T-helper 2 cell treated with Interferon-gamma antibody and Interleukin-4, amounts not matched to agents 5 μg/mL and 100 μg/mL, for 36 hours (primary cell): ENCODE data around the gene RSL1D1.
A peak's percentile ranks its signal among the peaks of the same experiment; 100 is the strongest.
"Not testable (repeated sequence)": the region's sequence is repeated elsewhere in the genome, so short reads cannot be mapped to it uniquely, and the experiment has no call there.

ENCODE experiments used
- DNase-seq: peaks from one replicate; pipeline ENCODE4 v3.0.0; 2021; ENCODE audit warnings: low spot score
- H3K27ac Mint-ChIP-seq: one replicate; pipeline ENCODE4 v1.8.0; 2021; ENCODE audit warnings: mild to moderate bottlenecking, mixed read lengths
- H3K27me3 Mint-ChIP-seq: one replicate; pipeline ENCODE4 v1.8.0; 2021; ENCODE audit warnings: low read depth, mixed read lengths
- H3K36me3 Mint-ChIP-seq: one replicate; pipeline ENCODE4 v1.8.0; 2021; ENCODE audit warnings: low read depth, mixed read lengths
- H3K4me1 Mint-ChIP-seq: one replicate; pipeline ENCODE4 v1.8.0; 2021; ENCODE audit warnings: low read depth, mixed read lengths
- H3K4me3 Mint-ChIP-seq: one replicate; pipeline ENCODE4 v1.8.0; 2022; ENCODE audit warnings: mild to moderate bottlenecking, moderate library complexity, mixed read lengths
- H3K9me3 Mint-ChIP-seq: one replicate; pipeline ENCODE4 v1.8.0; 2021; ENCODE audit warnings: mixed read lengths

The RSL1D1 gene

DNA sequence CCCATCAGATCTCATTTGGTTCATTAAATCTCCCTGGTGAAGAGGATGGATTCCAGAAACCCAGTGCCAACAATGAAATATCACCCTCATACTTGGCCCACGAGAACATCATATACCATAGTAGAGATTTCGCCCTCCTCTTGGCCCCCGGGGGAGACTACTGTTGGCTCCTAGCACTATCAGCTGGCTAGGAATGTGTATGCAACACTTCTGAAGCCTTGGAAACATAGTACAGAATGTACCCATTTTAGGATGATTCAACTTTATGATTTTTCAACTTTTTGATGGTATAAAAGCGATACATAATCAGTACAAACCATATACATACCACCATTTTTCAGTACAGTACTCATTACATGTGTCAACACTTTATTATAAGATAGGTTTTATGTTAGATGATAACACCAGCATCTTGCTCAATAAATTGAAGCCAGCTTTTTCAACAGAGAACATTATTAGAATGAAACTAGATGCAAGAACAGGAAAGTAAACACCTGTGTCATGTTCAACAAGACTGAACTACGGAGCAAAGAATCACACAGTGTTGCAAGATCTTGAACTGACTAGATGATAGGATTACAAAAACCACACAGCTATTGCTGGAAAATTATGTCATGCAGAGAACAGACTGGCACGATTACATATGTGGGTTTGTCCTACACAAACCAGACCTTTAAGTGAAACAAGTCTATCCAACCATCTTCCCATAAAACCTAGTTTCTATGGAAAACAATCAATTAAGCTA is 17.2 kb downstream of the RSL1D1 start:
- H3K27ac Mint-ChIP-seq: no peak overlapping the region
- H3K4me3 Mint-ChIP-seq: no peak overlapping the region
- no peaks in the 10 kb centered on the region for H3K9me3 Mint-ChIP-seq
- DNase-seq: no peak
- H3K36me3 Mint-ChIP-seq: peaks cover 17% of the 10 kb centered on the region
- no peaks in the 10 kb centered on the region for H3K27me3 Mint-ChIP-seq
- H3K4me1 Mint-ChIP-seq: no peaks in the 10 kb centered on the region

GRCh38 chr16:11828696-11829095 is 22.6 kb downstream of the RSL1D1 start:
- no peaks in the 10 kb centered on the region for H3K27me3 Mint-ChIP-seq
- H3K27ac Mint-ChIP-seq: no peak overlapping the region
- no peak overlapping the region for H3K4me3 Mint-ChIP-seq
- H3K36me3 Mint-ChIP-seq: no peaks in the 10 kb centered on the region
- no peaks in the 10 kb centered on the region for H3K9me3 Mint-ChIP-seq
- no peaks in the 10 kb centered on the region for H3K4me1 Mint-ChIP-seq
- no peak for DNase-seq

DNA sequence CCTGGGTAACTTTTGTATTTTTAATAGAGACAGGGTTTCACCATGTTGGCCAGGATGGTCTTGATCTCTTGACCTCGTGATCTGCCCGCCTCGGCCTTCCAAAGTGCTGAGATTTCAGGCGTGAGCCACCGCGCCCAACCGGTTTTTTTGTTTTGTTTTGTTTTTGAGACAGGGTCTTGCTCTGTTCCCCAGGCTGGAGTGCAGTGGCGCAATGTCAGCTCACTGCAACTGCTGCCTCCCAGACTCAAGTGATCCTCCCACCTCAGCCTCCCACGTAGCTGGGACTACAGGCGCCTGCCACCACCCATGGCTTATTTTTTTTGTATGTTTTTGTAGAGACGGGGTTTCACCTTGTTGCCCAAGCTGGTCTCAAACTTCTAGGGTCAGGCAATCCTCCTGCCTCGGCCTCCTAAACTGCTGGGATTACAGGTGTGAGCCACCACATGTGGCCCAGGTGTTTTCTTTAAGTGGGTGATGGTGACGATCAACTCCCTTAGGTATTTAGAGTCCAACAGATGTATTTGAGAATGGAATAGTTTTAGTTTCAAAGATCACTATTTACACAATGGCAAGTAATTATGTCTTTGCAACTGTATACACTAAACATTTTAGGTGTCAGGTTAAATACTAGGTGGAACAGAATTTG is 25.7 kb downstream of the RSL1D1 start:
- H3K9me3 Mint-ChIP-seq, H3K27ac Mint-ChIP-seq, H3K4me3 Mint-ChIP-seq: not testable (repeated sequence)

GRCh38 chr16:11824362-11824761 is 27.0 kb downstream of the RSL1D1 start:
- Mint-ChIP-seq H3K27me3 (no peaks in the 10 kb centered on the region), H3K4me3 (no peak overlapping the region), H3K9me3 (no peaks in the 10 kb centered on the region), H3K36me3 (no peaks in the 10 kb centered on the region), H3K27ac (no peak overlapping the region), H3K4me1 (no peaks in the 10 kb centered on the region)
- no peak for DNase-seq

More for the DNA sequence above, 25.7 kb downstream of the RSL1D1 start:
- not testable (repeated sequence) for H3K27me3 Mint-ChIP-seq, H3K36me3 Mint-ChIP-seq, H3K4me1 Mint-ChIP-seq, DNase-seq

- DNase-seq, H3K36me3 Mint-ChIP-seq, H3K27me3 Mint-ChIP-seq, H3K4me3 Mint-ChIP-seq, H3K27ac Mint-ChIP-seq, H3K9me3 Mint-ChIP-seq, H3K4me1 Mint-ChIP-seq: not testable (repeated sequence)
These were observed 27.7 kb downstream of the RSL1D1 start for GRCh38 chr16:11823645-11824044.

DNA sequence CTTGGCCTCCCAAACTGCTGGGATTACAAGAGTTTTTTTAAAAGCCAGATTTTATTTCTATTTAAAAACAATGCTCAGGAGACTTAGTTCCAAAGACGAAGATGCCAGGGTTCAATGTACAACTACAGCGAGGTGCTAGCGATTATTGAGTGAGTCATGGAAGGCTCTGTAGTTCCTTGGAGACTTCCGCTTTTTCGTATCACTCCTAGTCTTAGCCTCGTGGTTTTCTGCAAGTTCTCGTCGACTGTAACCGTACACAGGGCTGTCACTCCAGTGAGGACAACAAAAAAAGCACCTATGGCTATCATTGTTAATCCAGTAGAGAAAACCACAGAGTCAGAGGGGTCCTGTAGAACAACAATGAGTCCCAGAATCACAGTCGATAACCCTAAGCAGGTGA is 31.5 kb downstream of the RSL1D1 start:
- Mint-ChIP-seq H3K9me3 (no peaks in the 10 kb centered on the region), H3K36me3 (no peaks in the 10 kb centered on the region), H3K27ac (no peak overlapping the region), H3K27me3 (no peaks in the 10 kb centered on the region), H3K4me1 (no peaks in the 10 kb centered on the region), H3K4me3 (no peak overlapping the region)
- DNase-seq: no peak

DNA sequence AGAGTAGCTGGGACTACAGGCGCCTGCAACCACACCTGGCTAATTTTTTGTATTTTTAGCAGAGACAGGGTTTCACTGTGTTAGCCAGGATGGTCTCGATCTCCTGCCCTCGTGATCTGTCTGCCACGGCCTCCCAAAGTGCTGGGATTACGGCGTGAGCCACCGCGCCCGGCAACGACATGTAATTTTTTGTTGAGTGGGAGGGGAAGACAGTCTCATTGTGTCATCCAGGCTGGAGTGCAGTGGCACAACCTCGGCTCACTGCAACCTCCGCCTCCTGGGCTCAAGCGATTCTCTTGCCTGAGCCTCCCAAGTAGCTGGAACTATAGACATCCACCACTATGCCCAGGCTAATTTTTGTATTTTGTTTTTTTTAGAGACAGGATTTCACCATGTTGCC is 32.4 kb downstream of the RSL1D1 start:
- H3K36me3 Mint-ChIP-seq, H3K4me1 Mint-ChIP-seq, H3K27ac Mint-ChIP-seq, H3K27me3 Mint-ChIP-seq, DNase-seq, H3K9me3 Mint-ChIP-seq, H3K4me3 Mint-ChIP-seq: not testable (repeated sequence)

DNA sequence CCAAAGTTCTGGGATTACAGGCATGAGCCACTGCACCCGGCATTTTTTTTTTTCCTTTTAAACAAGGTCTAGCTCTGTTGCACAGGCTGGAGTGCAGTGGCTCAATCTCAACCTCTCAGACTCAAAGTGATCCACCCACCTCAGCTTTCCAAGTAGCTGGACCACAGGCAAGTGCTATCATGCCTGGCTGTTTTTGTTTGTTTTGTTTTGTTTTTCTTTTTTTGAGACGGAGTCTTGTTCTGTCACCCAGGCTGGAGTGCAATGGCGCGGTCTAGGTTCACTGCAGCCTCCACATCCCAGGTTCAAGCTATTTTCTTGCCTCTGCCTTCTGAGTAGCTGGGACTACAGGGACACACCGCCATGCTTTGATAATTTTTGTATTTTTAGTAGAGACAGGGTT is 35.2 kb downstream of the RSL1D1 start:
- DNase-seq: no peak
- H3K9me3 Mint-ChIP-seq: no peaks in the 10 kb centered on the region
- no peaks in the 10 kb centered on the region for H3K36me3 Mint-ChIP-seq
- no peak overlapping the region for H3K27ac Mint-ChIP-seq
- no peaks in the 10 kb centered on the region for H3K27me3 Mint-ChIP-seq
- peaks cover 3% of the 10 kb centered on the region for H3K4me1 Mint-ChIP-seq
- no peak overlapping the region for H3K4me3 Mint-ChIP-seq

GRCh38 chr16:11814800-11815199 is 36.5 kb downstream of the RSL1D1 start:
- not testable (repeated sequence) for H3K27me3 Mint-ChIP-seq, H3K36me3 Mint-ChIP-seq, DNase-seq, H3K27ac Mint-ChIP-seq, H3K4me3 Mint-ChIP-seq, H3K4me1 Mint-ChIP-seq, H3K9me3 Mint-ChIP-seq

GRCh38 chr16:11806721-11807120 is 44.6 kb downstream of the RSL1D1 start:
- Mint-ChIP-seq H3K27me3 (no peaks in the 10 kb centered on the region), H3K4me1 (peaks cover 9% of the 10 kb centered on the region), H3K9me3 (no peaks in the 10 kb centered on the region), H3K27ac (no peak overlapping the region), H3K4me3 (no peak overlapping the region), H3K36me3 (no peaks in the 10 kb centered on the region)
- no peak for DNase-seq

DNA sequence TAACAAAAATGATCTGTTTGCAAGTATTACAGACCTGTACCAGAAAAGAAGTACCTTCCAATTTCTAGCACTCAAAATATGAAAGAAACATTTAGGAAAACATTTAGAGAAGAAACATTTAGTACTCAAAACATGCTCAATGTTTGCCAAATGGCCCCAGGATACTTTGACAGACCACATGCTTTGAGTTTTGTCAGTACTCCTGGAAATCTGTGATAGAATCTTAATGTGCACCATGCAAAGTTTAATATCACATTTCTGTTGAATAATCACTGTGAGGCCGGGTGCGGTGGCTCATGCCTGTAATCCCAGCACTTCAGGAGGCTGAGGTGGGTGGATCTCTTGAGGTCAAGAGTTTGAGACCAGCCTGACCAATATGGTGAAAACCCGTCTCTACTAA is 45.8 kb downstream of the RSL1D1 start:
- no peaks in the 10 kb centered on the region for H3K36me3 Mint-ChIP-seq
- H3K4me1 Mint-ChIP-seq: peaks cover 17% of the 10 kb centered on the region
- DNase-seq: no peak
- no peak overlapping the region for H3K27ac Mint-ChIP-seq
- no peak overlapping the region for H3K4me3 Mint-ChIP-seq
- no peaks in the 10 kb centered on the region for H3K9me3 Mint-ChIP-seq
- no peaks in the 10 kb centered on the region for H3K27me3 Mint-ChIP-seq

DNA sequence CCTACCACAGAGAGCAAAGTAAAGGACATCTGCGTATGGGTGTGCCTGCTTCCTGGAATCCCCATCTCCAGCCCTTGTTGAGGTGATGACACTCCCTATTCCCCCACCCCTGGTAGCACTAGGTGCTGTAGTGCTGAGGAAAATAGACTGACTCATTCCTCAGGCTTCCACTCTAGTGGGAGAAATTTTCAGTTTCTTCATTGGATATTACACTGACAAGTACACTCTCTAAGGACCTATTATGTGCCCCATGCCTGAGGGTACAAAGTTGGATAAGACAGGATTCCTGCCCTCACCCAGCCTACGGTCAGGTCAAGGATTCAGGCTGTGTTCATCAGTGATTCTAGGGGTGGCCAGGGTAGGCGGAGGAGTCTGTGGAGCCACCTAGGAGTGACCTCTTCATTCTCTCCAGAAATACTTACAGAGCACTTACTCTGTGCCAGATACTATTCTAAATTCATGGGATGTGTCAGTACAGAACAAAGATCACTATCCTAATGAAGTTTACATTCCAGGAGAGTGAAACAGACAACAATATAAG is 49.8 kb downstream of the RSL1D1 start:
- H3K27me3 Mint-ChIP-seq: no peaks in the 10 kb centered on the region
- H3K4me3 Mint-ChIP-seq: no peak overlapping the region
- peaks cover 2% of the 10 kb centered on the region for H3K36me3 Mint-ChIP-seq
- DNase-seq: no peak
- H3K27ac Mint-ChIP-seq: no peak overlapping the region
- peaks cover 38% of the 10 kb centered on the region for H3K4me1 Mint-ChIP-seq
- no peaks in the 10 kb centered on the region for H3K9me3 Mint-ChIP-seq

GRCh38 chr16:11800382-11800718 is 51.0 kb downstream of the RSL1D1 start:
- Mint-ChIP-seq H3K27me3 (no peaks in the 10 kb centered on the region), H3K36me3 (peaks cover 7% of the 10 kb centered on the region), H3K9me3 (no peaks in the 10 kb centered on the region), H3K27ac (peak overlapping the region; percentile 56), H3K4me1 (peaks cover 46% of the 10 kb centered on the region), H3K4me3 (peak overlapping the region; percentile 86)
- DNase-seq: no peak

DNA sequence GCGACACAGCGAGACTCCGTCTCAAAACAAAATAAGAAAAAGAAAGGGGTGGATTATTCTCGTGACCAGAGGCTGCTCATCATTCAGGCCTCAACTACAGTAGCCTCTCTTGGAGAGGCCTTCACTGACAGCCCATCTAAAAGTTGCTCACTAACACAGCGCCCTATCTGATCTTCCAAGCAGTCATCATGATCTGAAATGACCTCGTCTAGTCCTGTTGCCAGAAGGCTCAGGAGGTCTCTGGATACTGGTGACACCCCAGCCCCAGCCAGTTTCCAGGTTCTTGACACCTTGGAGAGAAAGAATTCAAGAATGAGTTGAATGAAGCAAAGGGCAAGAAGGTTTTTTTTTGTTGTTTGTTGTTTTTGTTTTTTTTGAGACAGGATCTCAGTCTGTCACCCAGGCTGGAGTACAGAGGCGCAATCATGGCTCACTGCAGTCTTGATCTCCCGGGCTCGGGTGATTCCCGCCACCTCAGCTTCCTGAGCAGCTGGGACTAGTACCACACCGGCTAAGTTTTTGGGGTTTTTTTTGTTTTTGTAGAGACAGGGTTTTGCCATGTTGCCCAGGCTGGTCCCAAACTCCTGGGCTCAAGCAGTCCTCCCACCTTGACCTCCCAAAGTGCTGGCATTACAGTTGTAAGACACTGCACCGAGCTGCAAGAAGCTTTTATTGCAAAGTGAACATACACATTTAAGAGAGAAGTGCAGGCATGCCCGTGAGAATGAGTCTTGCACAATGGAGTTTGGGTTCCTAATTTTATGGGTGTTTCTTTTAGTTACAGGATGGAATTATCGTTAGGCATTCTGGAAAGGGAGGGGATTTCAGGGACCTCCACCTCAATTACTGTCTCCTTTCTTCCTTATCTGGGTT is 51.6 kb downstream of the RSL1D1 start:
- H3K4me1 Mint-ChIP-seq: peaks cover 51% of the 10 kb centered on the region
- H3K27me3 Mint-ChIP-seq: no peaks in the 10 kb centered on the region
- peaks cover 12% of the 10 kb centered on the region for H3K36me3 Mint-ChIP-seq
- peak overlapping the region; percentile 90 for H3K27ac Mint-ChIP-seq
- H3K9me3 Mint-ChIP-seq: no peaks in the 10 kb centered on the region
- peak overlapping the region; percentile 86 for H3K4me3 Mint-ChIP-seq
- peak; percentile 39 for DNase-seq
